Kidney capillary endothelial cell (primary cell): ENCODE results near the gene UBE2S.
A peak's percentile ranks its signal among the peaks of the same experiment; 100 is the strongest.

ENCODE experiments used
- DNase-seq: peaks from one replicate; pipeline ENCODE4 v3.0.0-alpha.2; 2018; ENCODE audit warnings: low spot score

The UBE2S gene

GRCh38 chr19:55383279-55384130 lies 24.1 kb downstream of the UBE2S start:
- DNase-seq = peak; percentile 65

DNA sequence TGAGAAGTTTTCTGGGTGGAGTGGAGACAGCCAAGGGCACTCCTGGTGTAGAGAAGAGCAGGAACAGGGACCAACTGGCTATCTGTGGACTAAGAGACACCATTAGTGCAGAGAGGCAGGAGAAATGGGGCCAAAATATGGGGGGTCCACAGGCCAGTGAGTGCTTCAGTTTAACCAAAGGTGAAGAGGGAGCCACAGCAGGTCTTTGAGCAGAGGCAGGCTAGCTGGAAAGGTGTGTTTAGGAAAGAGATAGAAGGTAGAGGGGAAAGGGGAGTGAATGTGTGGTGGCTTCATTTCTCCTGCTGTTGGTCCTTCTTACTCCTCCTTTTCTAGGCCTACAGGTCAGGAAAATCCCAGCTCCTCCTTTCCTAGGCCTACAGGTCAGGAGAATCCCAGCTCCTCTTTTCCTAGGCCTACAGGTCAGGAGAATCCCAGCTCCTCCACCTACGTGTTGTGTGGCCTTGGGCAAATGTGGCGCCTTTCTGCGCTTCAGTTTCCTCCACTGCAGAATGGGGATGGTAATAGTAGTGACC lies 25.0 kb downstream of the UBE2S start:
- DNase-seq = no peak

- no peak for DNase-seq
These were observed 25.6 kb downstream of the UBE2S start for GRCh38 chr19:55382013-55382412.

DNA sequence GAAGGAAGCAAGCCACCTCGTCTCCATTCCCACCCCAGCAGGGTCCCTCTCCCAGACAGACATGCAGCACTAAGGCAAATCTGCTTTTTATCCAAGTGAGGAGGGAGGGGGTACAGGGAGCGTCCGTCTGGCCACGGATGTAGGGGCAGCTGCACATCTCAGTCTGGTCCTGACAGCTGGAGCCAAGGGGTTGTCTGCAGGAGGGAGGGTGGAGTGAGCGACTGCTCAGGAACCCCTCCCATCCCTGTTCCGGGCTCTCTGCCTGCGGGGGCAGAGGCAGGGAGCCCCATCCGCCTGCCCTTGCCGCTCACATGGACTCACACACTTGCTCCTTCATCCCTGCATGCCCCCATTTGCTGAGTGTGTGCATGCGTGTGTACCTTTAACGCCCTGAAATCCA lies 28.4 kb downstream of the UBE2S start:
- no peak for DNase-seq

- no peak for DNase-seq
These were observed 30.0 kb downstream of the UBE2S start for GRCh38 chr19:55377356-55378131.

- no peak for DNase-seq
These were observed 31.2 kb downstream of the UBE2S start, which contains the start of gene TMEM190 for GRCh38 chr19:55376241-55376933. TSS of gene TMEM190 (plus strand) at chr19:55376826. CDS start at chr19:55376854, 28 bp downstream.

- DNase-seq = no peak
These were observed 33.4 kb downstream of the UBE2S start for GRCh38 chr19:55373993-55374757.

- DNase-seq = no peak
These were observed 34.1 kb downstream of the UBE2S start for GRCh38 chr19:55373306-55373992.

- peak; percentile 10 for DNase-seq
These were observed 35.1 kb downstream of the UBE2S start for GRCh38 chr19:55372316-55373081.

DNA sequence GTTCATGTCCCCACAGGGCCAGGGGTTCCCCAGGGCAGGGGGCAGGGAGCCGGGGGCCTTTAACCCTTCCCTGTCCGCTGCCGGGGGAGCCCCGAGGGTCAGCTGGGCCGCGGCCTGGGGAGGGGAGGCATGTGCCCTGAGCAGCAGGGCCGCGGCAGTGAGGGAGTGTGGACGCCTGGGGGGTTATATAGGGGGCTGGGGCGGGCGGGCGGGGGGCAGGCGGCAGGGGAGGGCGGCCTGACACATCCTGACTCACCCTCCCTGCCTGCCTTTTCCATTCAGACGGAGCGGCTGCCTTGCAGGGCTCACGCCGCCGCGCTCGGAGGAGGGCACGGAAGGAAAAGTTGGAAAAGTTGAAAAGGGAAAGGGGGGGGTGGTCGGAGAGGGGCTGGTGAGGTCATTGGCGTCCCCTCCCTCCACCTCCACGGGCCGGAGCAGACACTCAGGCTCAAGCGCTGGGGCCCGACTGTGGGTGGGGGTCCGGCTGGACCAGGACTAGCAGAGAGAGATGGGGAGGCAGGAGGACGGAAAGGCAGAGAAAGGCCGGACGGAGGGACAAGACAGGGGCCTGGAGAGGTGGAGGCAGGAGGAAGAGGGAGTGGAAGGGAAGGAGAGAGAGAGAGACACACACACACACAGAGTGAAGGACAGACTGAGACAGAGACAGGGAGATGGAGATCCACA lies 37.1 kb downstream of the UBE2S start, which contains the start of gene IL11:
TSS of gene IL11 (minus strand) at position 159 of the 684 bp plus-strand sequence. CDS start at position 6, 153 bp downstream.
- DNase-seq = peak; percentile 71

- DNase-seq = peak; percentile 41
These were observed 37.8 kb downstream of the UBE2S start for GRCh38 chr19:55369653-55370304.

DNA sequence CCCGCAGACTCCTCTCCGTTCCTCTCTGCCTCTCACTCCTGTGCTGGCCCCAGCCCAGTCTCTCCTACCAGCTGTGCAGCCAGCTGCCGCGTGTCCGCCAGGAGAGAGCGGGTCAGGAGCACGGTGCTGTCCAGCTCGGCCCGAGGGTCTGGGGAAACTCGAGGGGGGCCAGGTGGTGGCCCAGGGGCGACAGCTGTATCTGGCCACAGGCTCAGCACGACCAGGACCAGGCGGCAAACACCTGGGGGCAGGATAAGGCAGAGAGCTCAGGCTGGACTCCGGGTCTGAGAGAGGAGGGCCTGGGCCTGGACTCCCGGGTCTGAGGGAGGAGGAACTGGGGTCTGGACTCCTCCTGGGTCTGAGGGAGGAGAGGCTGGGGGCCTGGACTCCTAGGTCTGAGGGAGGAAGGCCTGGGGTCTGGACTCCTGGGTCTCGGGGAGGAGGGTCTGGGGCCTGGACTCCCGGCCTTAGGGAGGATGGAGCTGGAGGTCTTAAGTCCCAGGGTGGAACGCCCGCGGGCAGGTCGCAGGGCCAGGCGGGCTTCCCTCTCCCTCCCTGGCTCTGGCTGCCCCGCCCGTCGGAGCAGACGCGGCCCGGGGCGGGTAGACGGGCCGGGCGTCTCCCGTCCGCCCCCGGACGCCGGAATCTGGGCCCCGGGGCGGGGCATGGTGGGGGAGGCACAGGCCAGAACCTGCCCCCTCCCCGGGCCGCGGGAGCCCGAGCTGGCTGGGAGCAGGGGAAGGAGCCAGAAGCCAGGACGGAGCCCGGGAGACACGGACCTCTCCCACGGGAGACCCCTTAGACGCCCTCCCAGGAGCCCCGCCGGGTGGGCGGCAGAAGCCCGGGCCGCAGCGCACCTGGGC lies 38.7 kb downstream of the UBE2S start:
- peak; percentile 28 for DNase-seq

GRCh38 chr19:55368106-55368505 lies 39.5 kb downstream of the UBE2S start:
- DNase-seq = no peak

- no peak for DNase-seq
These were observed 40.8 kb downstream of the UBE2S start for GRCh38 chr19:55366790-55367189.

- DNase-seq = no peak
These were observed 41.6 kb downstream of the UBE2S start for GRCh38 chr19:55365964-55366363.

- no peak for DNase-seq
These were observed 42.3 kb downstream of the UBE2S start for GRCh38 chr19:55365245-55365644.

GRCh38 chr19:55362990-55363716 lies 44.4 kb downstream of the UBE2S start, which contains the start of gene GARIN5B:
TSS of gene GARIN5B (minus strand) at chr19:55363260. CDS start at chr19:55363066, 194 bp downstream.
- no peak for DNase-seq
